Osteocyte (in vitro differentiated cells): ENCODE data around the gene PDE3A. TPM values are rescaled to one million over a fixed set of nuclear protein-coding genes. Genes with fewer than 3 reads are reported as not detected.

Experiments used
- DNase-seq: peaks from one replicate; pipeline ENCODE4 v3.0.0; 2021; ENCODE audit warnings: mixed read lengths; ENCODE audit not compliant: unreplicated experiment; ENCODE audit errors: extremely low spot score
- H3K27ac Mint-ChIP-seq: one replicate; pipeline ENCODE4 v1.8.0; 2021; ENCODE audit warnings: mild to moderate bottlenecking, mixed read lengths; ENCODE audit not compliant: unreplicated experiment
- H3K27me3 Mint-ChIP-seq: one replicate; pipeline ENCODE4 v1.8.0; 2021; ENCODE audit warnings: mixed read lengths; ENCODE audit not compliant: unreplicated experiment
- H3K36me3 Mint-ChIP-seq: one replicate; pipeline ENCODE4 v1.8.0; 2021; ENCODE audit warnings: mixed read lengths; ENCODE audit not compliant: unreplicated experiment
- H3K4me1 Mint-ChIP-seq: one replicate; pipeline ENCODE4 v1.8.0; 2021; ENCODE audit warnings: mixed read lengths; ENCODE audit not compliant: unreplicated experiment
- H3K4me3 Mint-ChIP-seq: one replicate; pipeline ENCODE4 v1.8.0; 2021; ENCODE audit warnings: mild to moderate bottlenecking, moderate library complexity, mixed read lengths; ENCODE audit not compliant: unreplicated experiment
- H3K9me3 Mint-ChIP-seq: one replicate; pipeline ENCODE4 v1.8.0; 2021; ENCODE audit warnings: mixed read lengths; ENCODE audit not compliant: unreplicated experiment
- CTCF ChIP-seq: fragments of 200-600 bp; sonication (generic); IDR thresholded peaks from 2 replicates; pipeline ENCODE4 v1.5.0; 2021; ENCODE audit warnings: antibody characterized with exemption, mild to moderate bottlenecking, moderate library complexity
- total RNA-seq: library from RNA; stranded (reverse); gene quantifications from 2 replicates; pipeline ENCODE4 v1.2.1, GENCODE V29; 2021

PDE3A gene
- total RNA-seq, 1 donor from 2014 or later, result 27.8 TPM

DNA sequence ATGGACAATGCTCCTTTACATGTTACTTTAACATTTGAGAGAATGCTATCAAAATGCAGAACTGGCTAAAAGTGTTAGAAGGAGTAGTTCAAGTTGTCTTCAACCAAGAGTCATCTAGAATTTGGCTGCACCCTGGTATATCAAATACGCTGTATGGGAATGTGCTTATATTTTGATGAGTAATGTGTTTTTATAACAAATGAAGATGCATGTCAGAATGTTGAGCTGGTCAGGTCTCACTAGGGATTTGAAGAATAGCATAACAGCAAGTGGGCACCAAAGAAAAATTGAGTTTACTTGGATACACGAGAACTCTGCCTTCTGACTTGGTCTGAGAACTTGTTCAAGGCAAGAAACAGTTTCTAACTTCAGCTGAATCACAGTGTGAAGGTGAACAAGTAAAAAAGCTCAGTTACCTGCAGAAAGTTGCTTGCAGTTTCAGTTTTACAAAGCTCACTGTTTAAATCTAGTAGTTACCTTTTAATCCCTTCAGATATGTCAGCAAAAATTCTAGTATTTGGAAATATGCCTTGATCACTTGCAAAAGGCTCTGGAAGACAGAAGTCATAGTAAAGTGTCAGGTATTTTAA lies 82.3 kb downstream of the PDE3A start:
- Mint-ChIP-seq H3K27me3 (no peaks in the 10 kb centered on the region), H3K27ac (peak overlapping the region; percentile 60), H3K4me1 (peaks cover 43% of the 10 kb centered on the region), H3K36me3 (peaks cover 9% of the 10 kb centered on the region), H3K9me3 (no peaks in the 10 kb centered on the region), H3K4me3 (no peak overlapping the region)
- no peak for DNase-seq
- TF ChIP-seq CTCF, result no peak

- no peaks in the 10 kb centered on the region for H3K9me3 Mint-ChIP-seq
- no peak overlapping the region for H3K27ac Mint-ChIP-seq
- peaks cover 7% of the 10 kb centered on the region for H3K36me3 Mint-ChIP-seq
- no peak for DNase-seq
- H3K4me1 Mint-ChIP-seq, result peaks cover 47% of the 10 kb centered on the region
- no peak for TF ChIP-seq CTCF
- no peak overlapping the region for H3K4me3 Mint-ChIP-seq
- H3K27me3 Mint-ChIP-seq, result no peaks in the 10 kb centered on the region
Measured at GRCh38 chr12:20451761-20452160, 83.4 kb downstream of the PDE3A start.

GRCh38 chr12:20452496-20453010 lies 84.2 kb downstream of the PDE3A start:
- no peak overlapping the region for H3K27ac Mint-ChIP-seq
- H3K36me3 Mint-ChIP-seq, result peaks cover 5% of the 10 kb centered on the region
- H3K9me3 Mint-ChIP-seq, result no peaks in the 10 kb centered on the region
- peaks cover 47% of the 10 kb centered on the region for H3K4me1 Mint-ChIP-seq
- no peaks in the 10 kb centered on the region for H3K27me3 Mint-ChIP-seq
- no peak overlapping the region for H3K4me3 Mint-ChIP-seq
- DNase-seq, result no peak
- TF ChIP-seq CTCF, result no peak

- H3K9me3 Mint-ChIP-seq, result no peaks in the 10 kb centered on the region
- peaks cover 2% of the 10 kb centered on the region for H3K36me3 Mint-ChIP-seq
- DNase-seq, result no peak
- H3K27ac Mint-ChIP-seq, result no peak overlapping the region
- H3K4me1 Mint-ChIP-seq, result peaks cover 54% of the 10 kb centered on the region
- no peaks in the 10 kb centered on the region for H3K27me3 Mint-ChIP-seq
- H3K4me3 Mint-ChIP-seq, result no peak overlapping the region
- TF ChIP-seq CTCF, result no peak
Measured at GRCh38 chr12:20453756-20454310, 85.5 kb downstream of the PDE3A start.

DNA sequence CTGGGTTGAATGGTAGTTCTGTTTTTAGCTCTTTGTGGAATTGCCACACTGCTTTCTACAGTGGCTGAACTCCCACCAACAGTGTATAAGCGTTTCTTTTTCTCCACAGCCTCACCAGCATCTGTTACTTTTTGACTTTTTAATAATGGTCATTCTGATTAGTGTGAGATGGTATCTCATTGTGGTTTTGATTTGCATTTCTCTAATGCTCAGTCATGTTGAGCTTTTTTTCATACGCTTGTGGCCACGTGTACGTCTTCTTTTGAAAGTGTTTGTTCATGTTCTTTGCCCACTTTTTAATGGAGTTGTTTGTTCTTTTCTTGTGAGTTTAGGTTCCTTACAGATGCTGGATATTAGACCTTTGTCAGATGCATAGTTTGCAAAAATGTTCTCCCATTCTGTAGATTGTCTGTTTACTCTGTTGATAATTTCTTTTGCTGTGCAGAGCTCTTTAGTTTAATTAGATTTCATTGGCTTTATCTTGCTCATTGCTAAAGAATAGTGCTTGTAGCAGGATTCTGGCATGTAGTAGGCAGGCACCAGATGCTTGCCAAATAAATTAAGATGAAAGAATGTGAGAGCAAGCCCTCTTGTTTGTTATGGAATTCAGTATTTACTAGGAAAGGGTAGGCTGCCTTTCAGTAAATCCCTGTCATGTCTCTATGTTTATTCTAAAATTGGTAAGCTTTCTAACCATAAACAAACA lies 86.8 kb downstream of the PDE3A start:
- TF ChIP-seq CTCF, result no peak
- Mint-ChIP-seq H3K27me3 (no peaks in the 10 kb centered on the region), H3K9me3 (no peaks in the 10 kb centered on the region), H3K36me3 (peaks cover 2% of the 10 kb centered on the region), H3K4me3 (no peak overlapping the region), H3K4me1 (peaks cover 51% of the 10 kb centered on the region), H3K27ac (no peak overlapping the region)
- DNase-seq, result no peak
